Anterior cingulate cortex (tissue), 58 donors: ENCODE measurements around the gene AGAP9.
"Not testable (repeated sequence)": the region's sequence is repeated elsewhere in the genome, so short reads cannot be mapped to it uniquely, and the experiment has no call there.

Experiments used
- DNase-seq, 58 donors: peaks; one replicate each; lab custom pipeline; 2025; lab: John Stamatoyannopoulos, UW

AGAP9 gene

DNA sequence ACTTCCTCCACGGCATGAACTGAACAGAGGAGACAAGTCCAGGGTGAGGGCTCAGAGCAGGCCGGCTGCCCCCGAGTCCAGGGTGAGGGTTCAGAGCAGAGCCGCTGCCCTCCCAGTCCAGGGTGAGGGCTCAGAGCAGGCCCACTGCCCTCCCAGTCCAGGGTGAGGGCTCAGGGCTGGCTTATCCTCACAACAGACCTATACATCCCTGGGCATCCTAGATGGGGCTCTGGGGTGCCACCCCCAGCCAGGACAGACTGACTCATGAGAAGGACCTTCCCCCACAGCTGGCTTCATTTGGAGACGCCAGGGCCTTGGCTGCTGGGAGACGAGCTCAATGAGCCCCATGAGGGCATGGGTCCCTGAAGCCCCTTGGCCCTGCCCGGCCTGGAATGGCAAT lies 33.8 kb downstream of the AGAP9 start:
- not testable (repeated sequence) for DNase-seq

DNA sequence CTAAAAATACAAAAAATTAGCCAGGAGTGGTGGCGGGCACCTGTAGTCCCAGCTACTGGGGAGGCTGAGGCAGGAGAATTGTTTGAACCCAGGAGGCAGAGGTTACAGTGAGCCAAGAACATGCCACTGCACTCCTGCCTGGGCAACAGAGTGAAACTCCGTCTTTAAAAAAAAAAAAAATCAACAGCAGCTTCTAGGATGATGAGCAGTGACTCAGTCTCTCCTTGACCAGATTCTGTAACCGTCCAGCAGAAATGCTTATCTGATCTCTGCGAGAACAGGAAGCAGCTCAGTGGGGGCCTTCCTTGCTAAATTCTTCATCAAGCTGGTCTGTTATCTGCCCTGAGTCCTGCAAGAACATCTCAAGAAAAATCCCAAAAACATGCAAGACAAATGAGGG lies 37.5 kb downstream of the AGAP9 start:
- not testable (repeated sequence) for DNase-seq

DNA sequence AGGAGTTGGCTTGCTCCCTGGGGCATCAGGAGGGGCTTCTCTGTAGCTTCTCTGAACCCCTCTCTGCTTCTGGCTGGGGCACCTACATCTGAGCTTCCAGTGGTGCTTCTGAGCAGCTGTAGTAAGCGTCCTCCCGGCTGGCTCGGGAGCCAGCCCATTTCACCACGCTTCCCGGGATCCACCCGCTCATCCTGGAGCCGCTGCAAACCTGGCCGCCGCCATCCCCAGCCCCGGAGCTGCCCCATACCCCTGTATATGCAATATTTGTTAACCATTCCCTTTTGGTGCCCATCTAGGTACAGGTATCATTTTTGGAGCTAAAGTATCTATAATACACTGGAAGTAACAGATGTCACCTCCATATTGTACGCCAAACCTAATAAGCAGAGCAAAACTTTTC lies 38.7 kb downstream of the AGAP9 start:
- not testable (repeated sequence) for DNase-seq

DNA sequence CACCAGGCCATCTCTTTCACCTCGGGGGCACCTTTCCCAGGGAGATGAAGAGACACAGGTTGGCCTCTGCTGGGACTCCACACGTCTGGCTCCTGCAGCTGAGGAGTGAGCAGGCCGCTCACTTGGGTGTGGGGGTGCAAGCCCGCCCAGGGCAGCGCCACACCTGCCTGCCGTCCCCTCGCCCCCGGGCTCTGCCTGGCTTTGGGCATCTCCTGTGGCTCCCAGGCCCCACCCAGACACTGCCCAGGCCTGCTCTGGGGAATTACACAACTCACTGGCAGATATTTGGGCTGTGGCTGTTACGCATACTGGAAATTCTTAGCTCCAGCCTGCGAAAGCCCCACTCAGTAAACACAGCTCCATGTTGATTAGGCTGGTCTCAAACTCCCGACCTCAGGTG lies 39.5 kb downstream of the AGAP9 start, which contains the start of gene ANXA8:
Gene ANXA8, minus strand, starts transcription at position 193 of the 400 bp plus-strand sequence. Its CDS starts 182 bp downstream, at position 11.
- not testable (repeated sequence) for DNase-seq

DNA sequence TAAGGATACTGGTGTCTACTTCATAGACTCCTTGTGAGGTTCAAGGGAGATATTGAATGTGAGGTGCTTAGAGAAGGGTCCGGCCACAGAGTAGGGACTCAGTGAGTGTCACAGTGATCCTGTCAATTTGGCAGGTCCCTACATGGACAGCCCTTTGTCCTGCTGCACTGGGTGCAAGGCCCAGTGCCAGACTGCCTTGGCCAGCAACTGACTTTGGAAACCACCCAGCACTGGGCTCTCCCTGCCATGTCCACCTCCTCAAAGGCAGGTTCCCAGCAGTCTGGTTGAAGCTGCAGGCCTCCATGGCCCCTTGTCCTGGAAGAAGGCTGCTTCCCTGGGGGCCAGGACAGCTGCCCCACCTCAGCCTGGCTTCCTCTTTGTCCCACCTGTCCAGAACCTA lies 41.1 kb downstream of the AGAP9 start:
- DNase-seq: not testable (repeated sequence)

DNA sequence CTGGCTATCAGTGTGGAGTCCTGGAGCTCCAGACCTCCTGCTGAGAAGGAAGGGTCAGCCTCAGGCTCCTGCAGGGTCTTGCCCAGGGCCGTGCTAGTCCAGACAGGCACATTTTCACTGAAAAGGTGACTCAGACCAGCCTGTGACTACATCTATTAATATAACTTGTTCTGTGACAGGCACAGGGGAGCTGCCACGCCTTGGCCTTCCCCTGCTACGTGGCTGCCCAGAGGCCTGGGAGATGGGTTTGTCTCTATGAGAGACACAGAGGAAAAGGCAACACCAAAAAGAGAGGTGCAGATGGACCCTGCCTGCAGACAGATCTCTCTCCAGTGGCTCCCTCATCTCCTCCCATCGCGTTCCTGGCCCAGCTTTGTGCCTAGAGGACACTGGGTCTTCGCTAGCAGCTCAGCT lies 41.7 kb downstream of the AGAP9 start:
- not testable (repeated sequence) for DNase-seq

DNA sequence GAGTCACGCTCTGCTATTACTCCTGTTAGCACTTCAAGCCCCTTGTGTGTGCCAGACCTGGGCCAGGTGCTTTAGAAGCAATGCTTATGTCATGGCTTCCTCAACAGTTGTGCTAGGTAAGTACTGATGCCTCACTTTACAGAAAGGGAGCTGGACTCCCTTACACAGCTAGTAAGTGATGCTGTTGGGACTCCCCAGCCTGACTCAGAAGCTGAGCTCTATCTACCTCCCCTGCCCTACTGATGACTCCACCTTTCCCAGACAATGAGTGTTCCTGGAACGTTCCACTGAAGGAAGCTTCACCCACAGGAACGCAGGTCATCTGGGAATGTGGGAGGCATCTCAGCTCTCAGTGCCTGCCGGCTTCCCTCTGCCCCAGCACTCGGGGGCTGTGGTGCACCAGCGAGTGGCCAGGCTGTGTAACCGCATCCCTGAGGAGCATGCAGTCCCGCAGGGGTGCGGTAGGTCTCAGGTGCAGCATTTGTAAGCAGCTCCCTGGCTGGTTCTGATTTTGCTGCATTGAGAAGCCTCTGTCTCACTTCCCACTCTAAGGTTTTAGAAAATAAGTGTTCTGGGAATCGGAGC lies 42.2 kb downstream of the AGAP9 start:
- DNase-seq: not testable (repeated sequence)

DNA sequence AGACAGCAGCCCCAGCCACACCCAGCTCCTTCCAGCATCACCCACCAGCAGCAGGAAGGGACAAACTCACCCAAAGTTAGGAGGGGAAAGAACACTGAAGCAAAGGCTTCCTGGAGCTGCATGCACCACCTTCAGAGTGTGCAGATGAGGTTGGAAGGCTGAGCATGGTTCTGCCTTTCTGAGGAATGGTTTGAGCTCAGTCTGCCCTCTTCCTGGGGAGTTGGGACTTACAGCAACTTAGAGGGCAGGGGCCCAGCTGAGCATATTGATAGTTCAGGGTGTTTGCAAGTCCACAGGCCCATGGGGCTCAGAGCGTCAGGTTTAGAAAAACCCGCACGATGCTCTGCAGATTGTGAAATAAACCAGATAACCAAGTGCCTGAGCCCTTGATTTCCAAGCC lies 43.3 kb downstream of the AGAP9 start:
- DNase-seq: not testable (repeated sequence)

DNA sequence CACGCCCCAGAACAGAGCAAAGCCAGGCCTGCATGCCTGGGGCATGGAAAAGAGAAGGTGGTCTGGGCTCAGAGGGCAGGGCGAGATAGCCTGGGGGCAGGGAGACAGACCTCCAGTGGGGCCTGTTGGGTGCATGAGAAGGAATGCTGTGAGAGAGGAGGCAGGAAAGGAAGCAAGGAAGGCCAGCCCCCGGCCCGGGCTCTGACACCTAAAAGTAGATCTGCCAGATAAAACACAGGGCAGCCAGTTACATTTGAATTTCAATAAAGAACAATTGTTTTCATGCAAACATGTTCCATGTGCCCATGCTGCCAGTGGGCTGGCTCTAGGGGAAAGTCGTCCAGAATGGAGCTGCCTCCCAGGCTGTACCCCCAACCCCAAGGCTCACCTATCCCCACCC lies 45.3 kb downstream of the AGAP9 start:
- not testable (repeated sequence) for DNase-seq

DNA sequence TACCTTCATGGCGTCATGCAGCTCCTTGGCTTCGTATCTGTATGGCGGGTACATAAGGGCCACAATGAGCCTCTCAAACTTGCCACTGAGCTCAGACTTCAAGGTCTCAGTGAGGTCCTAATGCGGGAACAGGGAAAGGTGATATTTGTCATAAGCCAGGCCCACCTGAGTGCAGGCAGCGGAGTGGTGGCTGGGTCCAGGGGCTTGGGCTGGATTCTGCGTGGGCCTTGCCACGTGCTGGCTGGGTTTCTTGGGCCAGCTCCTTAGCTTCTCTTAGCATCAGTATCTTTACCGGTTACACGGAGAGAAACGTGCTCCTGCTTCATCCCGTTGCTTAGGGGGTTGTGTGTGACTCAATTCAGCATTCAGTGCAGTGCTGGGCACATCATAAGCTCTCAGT lies 46.4 kb downstream of the AGAP9 start:
- DNase-seq: not testable (repeated sequence)

DNA sequence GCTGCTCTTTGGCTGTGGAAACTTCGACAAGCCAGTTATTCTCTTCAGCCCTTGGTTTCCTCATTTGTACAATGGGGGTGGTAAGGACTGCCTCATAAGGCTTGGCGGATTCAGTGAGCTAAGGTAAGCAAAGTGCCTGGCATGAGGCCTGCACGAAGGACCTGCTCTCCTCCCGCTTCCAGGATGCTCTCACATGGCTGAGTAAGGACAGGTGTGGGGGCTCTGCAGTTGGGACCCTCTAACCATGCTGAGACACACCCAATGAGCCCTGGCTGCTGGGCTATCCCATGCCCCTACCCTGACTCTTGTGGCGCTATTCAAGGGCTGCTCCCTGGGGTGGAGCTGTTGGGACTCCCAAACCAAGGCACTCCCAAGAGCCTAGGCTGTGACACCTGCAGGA lies 48.3 kb downstream of the AGAP9 start:
- not testable (repeated sequence) for DNase-seq

DNA sequence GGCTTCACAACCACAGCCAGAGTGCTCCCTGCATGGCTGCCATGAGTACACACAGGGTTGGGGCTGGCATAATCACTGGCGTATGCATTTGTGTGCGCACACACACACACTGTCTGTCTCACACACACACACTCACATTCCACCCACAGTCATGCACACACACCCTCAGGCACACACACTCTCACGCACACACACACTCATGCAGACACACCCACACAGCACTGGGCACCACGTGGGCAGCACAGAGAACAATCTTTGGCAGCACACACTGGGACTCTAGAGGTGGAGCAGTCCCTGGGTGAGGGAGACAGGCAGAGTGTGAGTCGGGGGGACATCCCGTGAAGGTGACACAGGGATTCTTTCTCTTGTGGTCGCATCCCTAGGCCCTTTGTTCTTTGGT lies 49.9 kb downstream of the AGAP9 start:
- not testable (repeated sequence) for DNase-seq

DNA sequence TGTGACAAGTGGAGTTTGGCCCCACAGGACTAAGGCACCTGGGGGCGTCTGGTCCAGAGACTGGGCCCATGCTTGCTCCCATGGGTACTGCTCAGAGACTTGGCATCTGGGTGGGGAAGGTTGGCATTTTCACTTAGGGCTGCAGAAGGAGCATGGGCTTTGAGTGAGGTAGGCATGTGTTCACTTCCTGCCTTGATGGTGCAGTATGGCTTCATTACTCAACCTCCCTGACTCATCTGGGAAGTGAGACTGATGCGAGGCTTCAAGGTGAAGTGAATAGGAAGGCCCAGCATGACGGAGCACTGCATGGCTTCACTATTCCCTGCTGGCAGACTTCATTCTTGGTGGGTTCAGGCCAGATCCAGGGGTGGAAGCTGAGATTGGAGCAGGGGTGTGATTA lies 50.8 kb downstream of the AGAP9 start:
- not testable (repeated sequence) for DNase-seq

DNA sequence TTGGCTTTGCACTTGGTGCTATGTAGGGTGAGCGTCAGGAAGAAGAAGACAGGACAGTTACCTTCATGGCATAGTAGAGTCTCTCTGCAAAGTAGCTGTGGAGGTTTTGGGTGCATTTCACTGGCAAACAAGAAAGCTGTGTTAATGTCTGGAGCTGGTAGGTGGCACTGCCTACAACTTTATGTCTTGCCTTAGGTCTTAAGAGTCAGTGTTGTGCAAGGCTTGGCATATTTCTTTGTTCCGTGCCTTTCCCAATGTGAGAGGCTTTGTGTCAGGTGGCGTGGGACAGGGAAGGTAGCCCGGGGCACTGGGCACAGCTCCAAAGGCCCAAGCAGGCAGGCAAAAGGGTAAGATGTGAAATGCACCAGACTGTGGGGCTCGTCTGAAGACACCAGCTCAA lies 51.4 kb downstream of the AGAP9 start:
- not testable (repeated sequence) for DNase-seq

DNA sequence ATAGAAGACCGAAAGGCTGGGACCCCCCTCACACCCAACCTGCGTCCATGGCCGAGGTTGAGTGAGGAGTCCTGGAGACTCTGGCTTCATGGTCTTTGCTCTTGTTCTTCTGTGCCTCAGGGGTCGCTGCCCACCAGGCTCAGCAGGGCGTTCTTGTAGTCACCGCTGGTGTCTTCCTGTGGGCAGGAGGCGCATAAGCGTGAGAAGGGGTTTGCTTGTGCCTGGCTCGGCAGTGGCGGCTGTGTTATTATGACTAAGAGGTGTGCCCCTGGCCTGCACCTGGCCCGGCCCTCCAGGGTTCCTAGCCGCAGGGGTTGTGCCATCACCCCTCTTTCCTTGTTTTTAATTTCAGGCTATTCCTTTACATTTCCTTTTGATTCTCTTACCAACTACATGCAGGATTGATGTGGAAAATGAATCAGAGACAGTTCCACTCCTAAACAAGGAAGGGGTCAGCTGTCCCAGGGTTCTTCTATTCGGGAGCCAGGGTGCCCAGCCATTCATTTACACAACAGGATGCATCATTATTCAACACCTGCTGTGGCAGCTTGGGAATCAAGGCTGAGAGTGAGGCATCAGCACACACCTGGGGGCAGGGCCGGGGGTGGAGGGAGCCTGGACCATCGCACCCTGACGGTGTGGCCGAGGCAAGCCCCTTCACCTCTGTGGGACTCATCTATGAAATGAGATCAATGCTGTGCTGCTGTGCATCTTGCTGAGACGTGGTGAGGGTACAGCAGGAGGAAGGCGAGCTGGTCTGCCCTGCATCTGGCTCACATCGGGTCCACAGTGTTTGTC lies 54.5 kb downstream of the AGAP9 start:
- DNase-seq: not testable (repeated sequence)

DNA sequence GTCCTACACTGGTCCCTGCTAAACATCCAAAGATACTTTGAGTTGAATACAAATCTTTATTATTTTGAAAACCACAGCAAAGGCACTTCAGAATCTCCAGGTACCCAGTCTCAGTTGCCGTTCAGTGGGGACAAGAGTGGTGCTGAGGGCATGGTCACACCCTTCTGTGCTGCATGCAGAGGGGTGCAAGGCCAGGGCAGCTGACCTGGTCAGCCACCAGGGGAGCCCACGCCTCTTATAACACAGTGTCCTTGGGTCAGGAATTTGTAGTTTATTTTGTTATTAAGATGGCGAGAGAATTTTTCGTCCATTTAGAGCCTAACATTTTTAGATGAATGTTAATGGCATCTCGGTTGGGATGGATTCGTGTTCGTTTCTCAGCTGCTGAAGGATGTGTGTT lies 55.5 kb downstream of the AGAP9 start:
- DNase-seq: not testable (repeated sequence)

DNA sequence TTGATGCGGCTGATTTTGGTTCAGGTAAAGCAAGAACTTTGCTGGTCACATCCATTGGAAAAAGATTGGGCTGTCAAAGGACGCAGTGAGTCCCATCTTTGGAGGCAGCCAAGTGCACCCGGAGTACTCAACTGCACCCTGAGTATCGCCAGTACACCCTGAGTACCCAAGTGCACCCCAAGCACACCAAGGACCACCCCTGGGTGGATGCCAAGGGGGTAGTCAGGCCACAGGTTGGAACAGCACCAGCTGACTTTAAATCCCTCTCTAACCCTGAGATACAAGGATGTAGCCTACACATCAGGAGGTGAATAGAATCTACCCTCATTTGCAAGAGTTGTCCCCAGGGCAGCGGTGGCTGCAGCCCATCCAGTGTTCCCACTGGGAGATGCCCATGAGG lies 56.0 kb downstream of the AGAP9 start:
- DNase-seq: not testable (repeated sequence)

DNA sequence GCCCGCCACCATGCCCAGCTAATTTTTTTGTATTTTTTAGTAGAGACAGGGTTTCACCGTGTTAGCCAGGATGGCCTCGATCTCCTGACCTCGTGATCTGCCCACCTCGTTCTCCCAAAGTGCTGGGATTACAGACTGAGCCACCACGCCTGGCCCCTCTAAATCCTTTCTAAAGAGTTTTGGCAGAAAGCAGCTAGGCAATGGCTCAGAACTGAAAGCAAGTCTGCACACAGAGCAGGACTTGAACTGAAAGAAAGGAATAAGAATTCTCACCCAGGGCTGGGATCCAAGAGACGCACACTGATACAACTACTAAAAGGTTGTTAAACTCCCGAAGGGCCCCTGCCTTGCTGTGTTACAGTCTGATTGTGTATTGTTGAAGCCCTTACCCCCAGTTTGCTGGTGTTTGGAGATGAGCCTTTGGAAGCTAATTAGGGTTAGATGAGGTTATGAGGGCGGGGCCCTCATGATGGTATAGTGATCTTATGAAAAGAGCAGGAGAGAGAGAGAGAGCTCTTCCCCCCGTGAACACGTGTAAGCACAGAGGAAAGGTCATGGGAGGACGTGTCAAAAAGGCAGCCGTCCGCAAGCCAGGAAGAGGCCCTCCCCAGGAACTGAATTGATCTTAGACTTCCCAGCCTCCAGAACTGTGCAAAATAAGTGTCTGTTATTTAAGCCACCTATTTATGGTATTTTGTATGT lies 58.1 kb downstream of the AGAP9 start:
- not testable (repeated sequence) for DNase-seq

DNA sequence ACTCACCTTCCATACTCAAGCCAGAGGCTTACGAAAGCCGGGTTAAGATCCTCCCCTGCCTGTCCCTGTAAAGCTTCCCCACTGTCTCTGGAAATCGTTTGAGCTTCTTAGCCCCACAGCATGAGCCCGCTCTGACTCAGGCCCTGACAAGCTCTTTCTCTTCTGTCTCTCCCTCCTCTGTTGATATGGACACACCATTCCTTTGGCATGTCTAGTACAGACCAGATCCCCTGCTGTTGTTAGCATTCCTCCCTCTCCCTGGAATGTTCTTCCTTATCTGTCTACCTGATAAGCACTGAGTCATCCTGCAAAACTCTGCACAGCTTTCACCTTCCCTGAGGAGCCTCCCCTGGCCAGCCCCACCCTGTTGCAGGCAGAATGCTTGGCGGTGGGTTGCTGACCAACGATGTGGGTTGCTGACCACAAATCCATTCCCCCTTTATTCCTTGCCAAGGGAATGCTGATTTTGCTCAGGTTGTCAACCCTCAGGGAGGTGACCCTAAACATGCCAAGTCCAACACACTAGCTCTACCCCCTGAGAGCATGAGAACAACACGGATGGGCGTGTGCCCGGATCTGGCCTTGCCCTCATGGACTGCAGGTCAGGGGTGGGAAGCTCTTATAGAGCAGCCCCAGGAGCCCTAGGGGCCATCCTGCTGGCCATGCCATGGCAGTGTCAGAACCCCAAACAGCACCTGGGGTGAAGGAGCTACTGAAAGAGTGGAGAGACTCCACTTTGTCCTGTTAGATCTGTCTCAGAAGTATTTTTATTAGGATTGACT lies 60.7 kb downstream of the AGAP9 start:
- not testable (repeated sequence) for DNase-seq

DNA sequence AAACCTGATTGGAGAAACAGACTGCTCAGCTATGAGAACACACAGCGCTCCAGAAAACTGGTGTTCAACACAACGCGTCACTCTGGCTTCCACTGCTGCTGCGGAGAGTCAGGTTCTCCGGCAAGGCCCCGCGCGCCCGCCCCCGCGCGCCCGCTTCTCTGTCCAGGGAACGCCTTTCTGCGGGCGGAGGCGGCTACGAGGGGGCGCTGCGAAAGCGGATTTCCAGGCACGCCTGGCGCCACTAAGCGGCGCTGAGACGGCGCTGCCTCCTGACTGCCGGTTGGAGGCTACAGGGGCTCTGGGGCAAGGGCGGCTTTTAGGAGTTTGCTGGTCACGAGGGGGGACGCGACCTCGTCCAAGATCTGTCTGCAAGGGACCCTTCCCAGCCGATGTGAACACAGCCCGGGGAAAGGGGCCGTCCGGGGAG lies 62.2 kb downstream of the AGAP9 start:
- peak in 16 of 58 donors; percentile 10 to 60 (median 25) for DNase-seq
